ENCODE measurements around the gene RPP25.
"Not testable (repeated sequence)": the region's sequence is repeated elsewhere in the genome, so short reads cannot be mapped to it uniquely, and the experiment has no call there.

The RPP25 gene

GRCh38 chr15:74917676-74918075 lies 38.9 kb downstream of the RPP25 start:
- DNase-seq (ENCODE audit: low read depth, low spot score): no peak

DNA sequence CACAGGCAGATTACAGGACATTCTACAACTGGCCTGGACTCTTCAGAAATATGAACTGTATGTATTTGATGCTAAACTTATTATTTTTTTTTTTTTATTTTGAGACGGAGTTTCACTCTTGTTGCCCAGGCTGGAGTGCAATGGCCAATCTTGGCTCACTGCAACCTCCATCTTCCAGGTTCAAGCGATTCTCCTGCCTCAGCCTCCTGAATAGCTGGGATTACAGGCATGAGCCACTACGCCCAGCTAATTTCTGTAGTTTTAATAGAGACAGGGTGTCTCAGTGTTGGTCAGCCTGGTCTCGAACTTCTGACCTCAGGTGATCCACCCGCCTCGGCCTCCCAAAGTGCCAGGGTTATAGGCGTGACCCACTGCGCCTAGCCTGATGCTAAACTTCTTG lies 42.8 kb downstream of the RPP25 start:
- not testable (repeated sequence) for DNase-seq (ENCODE audit: low read depth, low spot score)

- no peak for DNase-seq (ENCODE audit: low read depth, low spot score)
These were observed 43.5 kb downstream of the RPP25 start for GRCh38 chr15:74913041-74913440.

GRCh38 chr15:74908635-74909034 lies 47.9 kb downstream of the RPP25 start:
- DNase-seq (ENCODE audit: low read depth, low spot score): no peak

- DNase-seq (ENCODE audit: low read depth, low spot score): no peak
These were observed 49.3 kb downstream of the RPP25 start for GRCh38 chr15:74907163-74907870.

- peak; percentile 67 for DNase-seq (ENCODE audit: low read depth, low spot score)
These were observed 50.0 kb downstream of the RPP25 start, which contains the start of gene FAM219B for GRCh38 chr15:74906450-74907162. Gene FAM219B (minus strand): TSS chr15:74906851. CDS start chr15:74906800, 51 bp downstream.

- DNase-seq (ENCODE audit: low read depth, low spot score): no peak
These were observed 50.5 kb downstream of the RPP25 start for GRCh38 chr15:74906067-74906449.
